Thyroid gland (tissue), 4 donors: ENCODE data around the gene LPCAT1.

ENCODE experiments used
- CTCF ChIP-seq, 6 experiments: fragments of 200-600 bp in 3 of 6; fragments of 450-650 bp in 3 of 6; sonication (generic) in 3 of 6; IDR thresholded peaks; one replicate each; pipeline ENCODE4 v1.5.1; 2016 to 2019; ENCODE audit warnings: antibody characterized with exemption in 6 of 6, mild to moderate bottlenecking in 2 of 6, inconsistent platforms in 1 of 6, moderate library complexity in 1 of 6
- POLR2A ChIP-seq, 2 donors: fragments of 450-650 bp; IDR thresholded peaks; one replicate each; pipeline ENCODE4 v1.6.1; 2017; ENCODE audit warnings: antibody characterized with exemption in 2 of 2, mild to moderate bottlenecking in 2 of 2, moderate library complexity in 1 of 2

DNA sequence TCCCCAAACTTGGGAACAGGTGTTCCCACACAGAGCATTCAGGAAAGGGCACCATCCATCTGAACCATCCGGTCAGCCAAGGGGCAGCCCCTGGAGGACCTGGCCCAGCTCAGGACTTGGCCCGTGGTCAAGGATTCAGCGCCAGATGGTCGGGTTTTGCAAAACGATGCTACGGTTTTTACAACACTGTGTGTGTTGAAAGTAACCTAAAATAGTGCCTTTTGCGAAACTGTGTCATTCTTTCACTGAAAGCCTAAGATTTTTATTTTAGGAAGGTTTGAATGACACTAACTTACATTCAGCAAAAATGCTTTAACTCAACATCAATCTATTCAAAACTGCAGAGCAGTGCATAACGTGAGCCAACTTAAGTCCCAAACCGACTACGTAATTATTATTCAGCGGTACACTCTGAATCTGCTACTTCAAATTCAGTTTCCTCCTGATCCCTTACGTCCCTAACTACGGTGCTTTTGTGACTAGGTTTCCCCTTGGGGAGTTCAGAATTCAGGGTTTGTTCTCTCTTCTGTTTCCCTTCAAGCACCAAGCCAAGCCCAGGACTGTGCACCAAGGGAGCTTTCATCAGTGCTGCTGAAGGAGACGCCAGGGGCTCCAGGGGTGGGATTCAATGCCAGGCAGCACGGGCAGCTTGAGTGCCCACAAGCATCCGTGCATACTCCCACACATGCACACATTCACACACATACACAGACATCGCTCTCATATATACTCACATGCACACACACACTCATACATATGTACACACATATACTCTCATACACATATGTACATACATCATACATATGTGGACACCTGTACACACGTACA lies 25.8 kb downstream of the LPCAT1 start:
- no peak for TF ChIP-seq POLR2A (IDR thresholded peaks at IDR 0.05)
- no peak for TF ChIP-seq CTCF (IDR thresholded peaks at IDR 0.05)
